22Rv1 (cell line): Measurements from ENCODE around the gene GALNT12.

Experiments used
- ZFX ChIP-seq: fragments of 450-650 bp; IDR thresholded peaks from 2 replicates; pipeline ENCODE4 v1.6.1; 2017; ENCODE audit warnings: antibody characterized with exemption, borderline replicate concordance
- TF ChIP-seq, protein P1 (sequence below): fragments of 450-650 bp; IDR thresholded peaks from 2 replicates; pipeline ENCODE4 v1.5.1; 2017; ENCODE audit warnings: mild to moderate bottlenecking

GRCh38 chr9:98825414-98825813 lies 17.9 kb downstream of the GALNT12 start:
- TF ChIP-seq, protein P1, sequence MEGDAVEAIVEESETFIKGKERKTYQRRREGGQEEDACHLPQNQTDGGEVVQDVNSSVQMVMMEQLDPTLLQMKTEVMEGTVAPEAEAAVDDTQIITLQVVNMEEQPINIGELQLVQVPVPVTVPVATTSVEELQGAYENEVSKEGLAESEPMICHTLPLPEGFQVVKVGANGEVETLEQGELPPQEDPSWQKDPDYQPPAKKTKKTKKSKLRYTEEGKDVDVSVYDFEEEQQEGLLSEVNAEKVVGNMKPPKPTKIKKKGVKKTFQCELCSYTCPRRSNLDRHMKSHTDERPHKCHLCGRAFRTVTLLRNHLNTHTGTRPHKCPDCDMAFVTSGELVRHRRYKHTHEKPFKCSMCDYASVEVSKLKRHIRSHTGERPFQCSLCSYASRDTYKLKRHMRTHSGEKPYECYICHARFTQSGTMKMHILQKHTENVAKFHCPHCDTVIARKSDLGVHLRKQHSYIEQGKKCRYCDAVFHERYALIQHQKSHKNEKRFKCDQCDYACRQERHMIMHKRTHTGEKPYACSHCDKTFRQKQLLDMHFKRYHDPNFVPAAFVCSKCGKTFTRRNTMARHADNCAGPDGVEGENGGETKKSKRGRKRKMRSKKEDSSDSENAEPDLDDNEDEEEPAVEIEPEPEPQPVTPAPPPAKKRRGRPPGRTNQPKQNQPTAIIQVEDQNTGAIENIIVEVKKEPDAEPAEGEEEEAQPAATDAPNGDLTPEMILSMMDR = no peak
- TF ChIP-seq ZFX = no peak
